Hematopoietic multipotent progenitor cell (in vitro differentiated cells): ENCODE measurements around the gene FAM186B. TPM values are rescaled to one million over a fixed set of nuclear protein-coding genes. Genes with fewer than 3 reads are reported as not detected.
"Not testable (repeated sequence)": the region's sequence is repeated elsewhere in the genome, so short reads cannot be mapped to it uniquely, and the experiment has no call there.

Experiments used
- DNase-seq, 3 donors: peaks; one replicate each; pipeline ENCODE4 v3.0.0-alpha.2; 2011 to 2015; ENCODE audit warnings: low read depth in 2 of 3, low spot score in 2 of 3
- total RNA-seq: library from RNA; depleted of rRNA; stranded (reverse); fragments of >200 nt; gene quantifications from one replicate; pipeline ENCODE4 v1.2.3, GENCODE V29; 2012

The FAM186B gene
- total RNA-seq, 1 donor = 0.27 TPM

GRCh38 chr12:49610785-49611184 is 5.3 kb upstream of the FAM186B start:
- DNase-seq = not testable (repeated sequence)

- no peak for DNase-seq
Observed at GRCh38 chr12:49609875-49610154, 4.4 kb upstream of the FAM186B start.

GRCh38 chr12:49609059-49609874 is 3.8 kb upstream of the FAM186B start:
- DNase-seq = no peak

- DNase-seq = no peak
Observed at GRCh38 chr12:49604856-49605255, 583 bp downstream of the FAM186B start.

- no peak for DNase-seq
Observed at GRCh38 chr12:49603721-49604120, 1.7 kb downstream of the FAM186B start.

- DNase-seq = no peak
Observed at GRCh38 chr12:49599961-49600360, 5.5 kb downstream of the FAM186B start.

GRCh38 chr12:49598527-49598926 is 6.9 kb downstream of the FAM186B start:
- DNase-seq = no peak

GRCh38 chr12:49588721-49589516 is 16.5 kb downstream of the FAM186B start:
- DNase-seq = no peak

- no peak for DNase-seq
Observed at GRCh38 chr12:49588281-49588680, 17.2 kb downstream of the FAM186B start.

- DNase-seq = no peak
Observed at GRCh38 chr12:49587174-49587908, 18.1 kb downstream of the FAM186B start.

GRCh38 chr12:49585477-49586459 is 19.7 kb downstream of the FAM186B start:
- no peak for DNase-seq

GRCh38 chr12:49584591-49584990 is 20.8 kb downstream of the FAM186B start:
- no peak for DNase-seq

- no peak for DNase-seq
Observed at GRCh38 chr12:49583366-49584094, 21.9 kb downstream of the FAM186B start.

GRCh38 chr12:49582850-49583249 is 22.6 kb downstream of the FAM186B start:
- DNase-seq = no peak

- no peak for DNase-seq
Observed at GRCh38 chr12:49582201-49582600, 23.2 kb downstream of the FAM186B start.

- DNase-seq = peak; percentile 5 to 70 (median 40)
Observed at GRCh38 chr12:49580572-49581535, 24.6 kb downstream of the FAM186B start.

GRCh38 chr12:49578471-49579112 is 26.8 kb downstream of the FAM186B start:
- no peak for DNase-seq
